ENCODE data around the gene FNTB.
"Not testable (repeated sequence)": the region's sequence is repeated elsewhere in the genome, so short reads cannot be mapped to it uniquely, and the experiment has no call there.

FNTB gene

GRCh38 chr14:65019944-65020566 is 33.4 kb downstream of the FNTB start:
- DNase-seq, result peak; percentile 56

GRCh38 chr14:65024957-65025356 is 38.3 kb downstream of the FNTB start:
- no peak for DNase-seq

GRCh38 chr14:65025818-65026217 is 39.1 kb downstream of the FNTB start:
- no peak for DNase-seq

GRCh38 chr14:65026526-65026925 is 39.8 kb downstream of the FNTB start:
- DNase-seq, result no peak

GRCh38 chr14:65027127-65027799 is 40.6 kb downstream of the FNTB start:
- DNase-seq, result no peak

- no peak for DNase-seq
Measured at GRCh38 chr14:65028937-65029336, 42.2 kb downstream of the FNTB start.

GRCh38 chr14:65031321-65031720 is 44.6 kb downstream of the FNTB start:
- DNase-seq, result not testable (repeated sequence)

GRCh38 chr14:65032319-65032718 is 45.6 kb downstream of the FNTB start:
- no peak for DNase-seq

- DNase-seq, result no peak
Measured at GRCh38 chr14:65033181-65033580, 46.5 kb downstream of the FNTB start.

- DNase-seq, result no peak
Measured at GRCh38 chr14:65034021-65034420, 47.3 kb downstream of the FNTB start.

GRCh38 chr14:65035049-65035448 is 48.4 kb downstream of the FNTB start:
- no peak for DNase-seq

GRCh38 chr14:65038966-65039365 is 52.3 kb downstream of the FNTB start:
- no peak for DNase-seq

GRCh38 chr14:65040666-65041433 is 54.2 kb downstream of the FNTB start:
- no peak for DNase-seq

- DNase-seq, result no peak
Measured at GRCh38 chr14:65041434-65041915, 54.8 kb downstream of the FNTB start.

- DNase-seq, result no peak
Measured at GRCh38 chr14:65042296-65042695, 55.6 kb downstream of the FNTB start.

GRCh38 chr14:65042731-65043372 is 56.2 kb downstream of the FNTB start:
- no peak for DNase-seq

- DNase-seq, result no peak
Measured at GRCh38 chr14:65043893-65044595, 57.3 kb downstream of the FNTB start.

- no peak for DNase-seq
Measured at GRCh38 chr14:65044596-65044959, 57.9 kb downstream of the FNTB start.

- no peak for DNase-seq
Measured at GRCh38 chr14:65045006-65045405, 58.3 kb downstream of the FNTB start.

GRCh38 chr14:65045709-65046108 is 59.0 kb downstream of the FNTB start:
- DNase-seq, result no peak

GRCh38 chr14:65052832-65053231 is 66.1 kb downstream of the FNTB start:
- DNase-seq, result no peak

- DNase-seq, result no peak
Measured at GRCh38 chr14:65053466-65053865, 66.8 kb downstream of the FNTB start.

Data from NCI-H146 (cell line).